Right atrium auricular region (tissue), 2 donors: Measurements from ENCODE around the gene HORMAD2. TPM values are rescaled to one million over a fixed set of nuclear protein-coding genes. Genes with fewer than 3 reads are reported as not detected.

Experiments
- DNase-seq: peaks from one replicate; pipeline ENCODE4 v3.0.0-alpha.2; 2019; ENCODE audit warnings: low spot score
- H3K27ac ChIP-seq, 2 donors: fragments of 200-600 bp; sonication (generic); 1 replicate in 1 of 2; 2 replicates in 1 of 2; pipeline ENCODE4 v1.5.1; 2016 to 2019
- H3K27me3 ChIP-seq, 2 donors: fragments of 200-600 bp; sonication (generic); one replicate each; pipeline versions ENCODE4 v1.5.1 to v1.6.0; 2017 to 2019
- H3K36me3 ChIP-seq: fragments of 200-600 bp; sonication (generic); one replicate; pipeline ENCODE4 v1.5.1; 2016
- H3K4me1 ChIP-seq, 2 donors: fragments of 200-600 bp; sonication (generic); one replicate each; pipeline versions ENCODE4 v1.5.1 to v1.6.0; 2017 to 2019
- H3K4me3 ChIP-seq, 2 donors: fragments of 200-600 bp; sonication (generic); 1 replicate in 1 of 2; 2 replicates in 1 of 2; pipeline ENCODE4 v1.5.1; 2017 to 2019; ENCODE audit warnings: mild to moderate bottlenecking in 1 of 2, moderate library complexity in 1 of 2
- H3K9me3 ChIP-seq, 2 donors: fragments of 200-600 bp; sonication (generic); one replicate each; pipeline ENCODE4 v1.5.1; 2019
- CTCF ChIP-seq, 2 donors: fragments of 200-600 bp; sonication (generic); IDR thresholded peaks; one replicate each; pipeline ENCODE4 v1.5.1; 2019; ENCODE audit warnings: antibody characterized with exemption in 2 of 2
- total RNA-seq, 2 donors: library from RNA; depleted of rRNA; stranded (reverse); fragments of >200 nt; gene quantifications; one replicate each; pipeline ENCODE4 v1.1.0, GENCODE V29; 2016

Gene HORMAD2
- total RNA-seq, 2 donors from 2014 or later = not detected

- no peak for DNase-seq
- no peaks in the 10 kb centered on the region for H3K36me3 ChIP-seq
- H3K4me3 ChIP-seq = no peak overlapping the region
- TF ChIP-seq CTCF (IDR thresholded peaks at IDR 0.05) = no peak
- no peaks in the 10 kb centered on the region for H3K27me3 ChIP-seq
- no peaks in the 10 kb centered on the region for H3K4me1 ChIP-seq
- no peak overlapping the region for H3K27ac ChIP-seq
- H3K9me3 ChIP-seq = no peaks in the 10 kb centered on the region
Measured at GRCh38 chr22:30036656-30037055, 43.6 kb upstream of the HORMAD2 start.

- no peaks in the 10 kb centered on the region for H3K4me1 ChIP-seq
- no peak overlapping the region for H3K27ac ChIP-seq
- no peak for DNase-seq
- H3K4me3 ChIP-seq = no peak overlapping the region
- no peak for TF ChIP-seq CTCF (IDR thresholded peaks at IDR 0.05)
- H3K9me3 ChIP-seq = no peaks in the 10 kb centered on the region
- no peaks in the 10 kb centered on the region for H3K36me3 ChIP-seq
- H3K27me3 ChIP-seq = no peaks in the 10 kb centered on the region
Measured at GRCh38 chr22:30038219-30038618, 42.0 kb upstream of the HORMAD2 start.

- Histone ChIP-seq H3K36me3 (no peaks in the 10 kb centered on the region), H3K9me3 (no peaks in the 10 kb centered on the region), H3K4me3 (no peak overlapping the region), H3K27me3 (no peaks in the 10 kb centered on the region), H3K27ac (no peak overlapping the region), H3K4me1 (no peaks in the 10 kb centered on the region)
- TF ChIP-seq CTCF (IDR thresholded peaks at IDR 0.05) = no peak
- peak; percentile 38 for DNase-seq
Measured at GRCh38 chr22:30040499-30041260, 39.6 kb upstream of the HORMAD2 start.

GRCh38 chr22:30041475-30041874 is 38.8 kb upstream of the HORMAD2 start:
- no peak for TF ChIP-seq CTCF (IDR thresholded peaks at IDR 0.05)
- no peaks in the 10 kb centered on the region for H3K27me3 ChIP-seq

GRCh38 chr22:30041881-30042280 is 38.4 kb upstream of the HORMAD2 start:
- Histone ChIP-seq H3K4me1 (no peaks in the 10 kb centered on the region), H3K27me3 (no peaks in the 10 kb centered on the region), H3K27ac (no peak overlapping the region), H3K36me3 (no peaks in the 10 kb centered on the region), H3K9me3 (no peaks in the 10 kb centered on the region), H3K4me3 (no peak overlapping the region)
- no peak for TF ChIP-seq CTCF (IDR thresholded peaks at IDR 0.05)
- no peak for DNase-seq

More at GRCh38 chr22:30041475-30041874, 38.8 kb upstream of the HORMAD2 start:
- Histone ChIP-seq H3K4me1 (no peaks in the 10 kb centered on the region), H3K9me3 (no peaks in the 10 kb centered on the region), H3K27ac (no peak overlapping the region), H3K4me3 (no peak overlapping the region), H3K36me3 (no peaks in the 10 kb centered on the region)
- DNase-seq = peak; percentile 34

- Histone ChIP-seq H3K9me3 (no peaks in the 10 kb centered on the region), H3K27me3 (no peaks in the 10 kb centered on the region), H3K36me3 (no peaks in the 10 kb centered on the region), H3K4me1 (no peaks in the 10 kb centered on the region), H3K27ac (no peak overlapping the region), H3K4me3 (no peak overlapping the region)
- no peak for DNase-seq
- no peak for TF ChIP-seq CTCF (IDR thresholded peaks at IDR 0.05)
Measured at GRCh38 chr22:30043161-30043560, 37.1 kb upstream of the HORMAD2 start.
